Hippocampal formation (tissue), 2 donors: ENCODE data around the gene DCLK3.

Source experiments
- DNase-seq, 2 donors: peaks; one replicate each; lab custom pipeline; 2025; lab: John Stamatoyannopoulos, UW

The DCLK3 gene

DNA sequence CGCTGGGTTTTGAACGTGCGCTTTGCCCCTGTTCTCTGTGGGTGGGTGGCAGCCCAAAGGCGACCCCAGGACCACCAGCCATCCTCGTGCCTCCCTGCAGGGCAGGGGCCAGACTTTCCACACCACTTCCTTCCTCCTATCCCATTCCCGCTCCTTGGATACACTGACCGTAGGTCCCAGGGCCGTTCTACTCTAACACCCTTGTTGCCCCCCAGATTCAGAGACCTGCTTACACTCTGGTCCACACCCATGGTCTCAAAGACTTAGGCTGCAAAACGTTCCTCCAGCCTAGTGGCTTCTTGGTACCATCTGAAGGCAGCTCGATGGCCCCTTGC lies 318 bp upstream of the DCLK3 start:
- no peak for DNase-seq

DNA sequence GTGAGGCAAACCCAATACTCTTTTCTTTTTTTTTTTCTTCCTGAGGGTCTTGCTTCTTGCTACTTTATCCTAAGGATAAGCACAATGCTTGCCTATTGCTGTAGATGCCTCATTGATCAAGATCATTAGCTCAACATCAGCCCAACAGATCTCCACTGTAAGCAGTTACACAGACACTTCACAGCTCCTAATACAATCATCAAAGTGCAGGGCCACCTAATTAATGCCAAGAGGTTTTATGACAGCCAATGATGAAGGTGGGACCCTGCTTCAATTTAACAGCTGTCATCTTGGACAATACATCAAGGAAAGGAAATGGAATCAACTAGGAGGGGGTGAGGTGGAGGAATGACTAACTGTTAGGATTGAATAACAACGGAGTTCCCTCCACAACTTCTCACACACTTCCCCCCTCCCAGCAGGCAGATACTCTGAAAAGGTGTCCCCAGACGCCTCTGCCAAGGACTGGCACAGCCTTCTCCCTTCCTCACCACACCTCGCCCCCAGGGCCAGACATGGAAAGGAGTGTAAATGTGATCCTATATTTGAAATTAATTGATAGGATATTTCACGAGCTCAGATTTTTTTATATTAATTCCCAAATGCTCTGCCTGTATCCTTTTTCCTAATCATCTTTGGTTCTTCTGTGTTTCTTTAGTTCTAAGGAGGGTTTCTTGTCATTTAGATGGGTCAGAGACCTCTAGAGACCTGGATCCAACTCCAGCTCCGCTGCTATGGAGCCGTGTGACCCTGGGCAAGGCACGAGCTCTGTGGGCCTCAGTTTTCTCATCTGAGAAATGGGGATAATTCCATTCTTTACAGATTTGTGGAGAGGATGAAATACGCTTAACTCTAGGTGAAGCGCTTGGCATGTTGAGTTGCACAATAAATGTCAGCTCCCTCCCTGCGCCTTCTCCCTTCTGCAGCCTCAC lies 1.2 kb downstream of the DCLK3 start:
- no peak for DNase-seq

DNA sequence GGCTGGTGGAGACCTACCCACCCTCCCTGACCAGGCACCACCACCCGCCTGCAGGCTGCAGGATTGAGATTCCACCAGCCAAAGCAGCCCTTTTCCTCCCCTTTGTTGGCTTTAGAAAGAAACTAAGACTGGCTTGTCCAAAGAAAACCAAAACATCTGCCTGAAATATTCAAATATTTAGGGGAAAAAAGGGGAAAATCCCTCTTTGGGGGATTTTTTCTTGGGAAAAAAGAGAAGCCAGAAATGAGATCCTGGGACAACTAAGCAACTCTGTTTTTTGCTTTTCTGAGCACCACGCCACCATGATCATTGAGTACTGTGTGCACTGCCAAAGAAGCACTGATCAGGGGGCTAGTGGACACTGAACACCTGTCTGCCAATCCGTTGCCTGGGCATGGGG lies 2.6 kb downstream of the DCLK3 start:
- DNase-seq: no peak

DNA sequence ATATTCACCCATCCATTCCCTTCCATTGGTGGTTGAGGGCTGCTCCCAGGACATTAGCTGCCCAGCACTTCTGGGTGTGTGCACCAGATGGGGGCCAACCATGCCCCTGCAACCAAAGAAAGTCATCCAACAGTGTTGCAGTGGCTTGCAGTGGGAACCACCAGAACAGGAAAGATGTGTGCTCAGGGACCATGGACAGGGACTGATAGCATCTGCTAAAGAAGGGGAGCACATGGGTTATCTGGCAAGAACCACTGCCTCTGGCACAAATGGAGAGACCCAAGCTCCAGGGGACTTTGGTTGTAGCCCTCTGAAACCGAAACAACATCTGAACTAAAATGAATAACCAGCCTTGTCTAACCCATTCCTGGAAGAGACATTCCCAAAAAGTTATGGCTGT lies 8.1 kb downstream of the DCLK3 start:
- no peak for DNase-seq

DNA sequence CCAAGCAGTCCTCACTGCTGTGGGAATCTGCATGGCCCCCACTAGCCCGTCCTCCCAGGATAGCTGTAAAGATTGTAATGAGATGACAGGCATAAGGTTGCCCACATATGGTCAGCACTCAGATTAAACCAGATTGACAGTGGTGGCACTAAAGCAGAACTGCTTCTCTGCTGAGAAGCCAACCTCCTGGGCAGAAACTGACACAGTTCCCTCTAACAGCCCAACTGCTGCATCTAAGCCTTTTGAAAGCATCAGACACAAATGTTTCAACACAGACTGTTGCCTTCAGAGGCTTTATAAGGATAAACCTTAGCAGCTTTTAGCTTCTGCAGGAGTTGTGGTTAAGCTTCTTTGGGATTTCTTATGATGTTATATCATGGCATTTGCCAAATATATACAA lies 13.0 kb downstream of the DCLK3 start:
- no peak for DNase-seq

GRCh38 chr3:36750737-36751136 lies 13.6 kb downstream of the DCLK3 start:
- no peak for DNase-seq

DNA sequence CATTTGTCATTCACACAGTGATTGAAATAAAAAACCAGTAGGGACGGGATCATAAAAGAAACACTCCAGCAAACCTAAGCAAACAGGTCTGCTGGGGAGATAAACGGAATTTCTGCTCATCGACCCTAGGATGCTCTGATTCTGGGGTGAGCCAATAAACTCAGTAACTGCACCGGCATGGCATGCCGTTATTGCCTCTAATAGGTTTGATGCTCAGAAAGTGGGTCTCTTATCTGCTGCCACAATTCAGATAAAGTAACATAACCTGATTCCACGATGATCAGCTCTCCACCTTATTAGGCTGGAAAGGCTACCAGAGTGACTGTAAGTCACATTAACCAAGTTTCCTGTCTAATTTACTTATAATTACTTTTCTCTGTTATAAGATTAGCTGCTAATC lies 19.6 kb downstream of the DCLK3 start:
- DNase-seq: no peak

GRCh38 chr3:36743826-36744225 lies 20.5 kb downstream of the DCLK3 start:
- DNase-seq: no peak

DNA sequence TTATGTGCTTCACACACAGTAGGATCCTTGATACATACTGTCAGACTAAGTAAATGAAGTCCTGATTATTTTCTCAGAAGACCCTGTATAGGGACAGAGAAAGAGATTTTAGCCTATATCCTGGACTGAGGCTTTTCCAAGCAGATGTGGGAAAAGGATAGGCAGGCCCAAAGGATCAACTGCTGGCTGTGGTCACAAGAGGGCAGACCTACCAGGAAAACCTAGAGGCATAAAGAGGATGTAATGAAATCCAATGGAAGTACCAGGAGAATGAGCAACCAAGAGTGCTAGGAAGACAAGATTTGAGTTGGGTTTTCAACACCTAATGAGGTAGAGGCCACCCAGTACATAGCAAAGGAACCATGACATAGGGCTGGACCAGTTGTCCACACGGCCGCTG lies 23.1 kb downstream of the DCLK3 start:
- DNase-seq: no peak

- DNase-seq: no peak
Measured at GRCh38 chr3:36740787-36741186, 23.6 kb downstream of the DCLK3 start.

GRCh38 chr3:36738702-36739101 lies 25.7 kb downstream of the DCLK3 start:
- DNase-seq: no peak

- DNase-seq: no peak
Measured at GRCh38 chr3:36736301-36736700, 28.1 kb downstream of the DCLK3 start.

DNA sequence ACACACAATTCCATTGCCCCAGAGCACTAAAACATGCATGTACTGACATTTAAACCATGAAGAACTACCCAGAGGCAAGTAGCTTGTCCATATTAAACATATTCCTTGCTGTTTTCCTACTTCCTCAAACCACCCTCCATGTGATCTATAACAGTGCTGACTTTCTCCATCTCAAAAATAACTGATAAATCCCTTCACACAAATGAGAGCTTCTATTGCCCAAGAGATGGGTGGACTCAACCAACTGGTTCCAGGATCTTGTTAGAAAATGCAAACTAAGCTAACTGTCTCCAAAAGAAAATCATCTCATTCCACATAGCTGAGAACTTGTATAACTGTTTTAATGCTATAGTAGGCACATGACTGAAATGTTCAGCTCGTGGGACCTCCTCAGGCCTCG lies 29.6 kb downstream of the DCLK3 start:
- no peak for DNase-seq

GRCh38 chr3:36733723-36734122 lies 30.6 kb downstream of the DCLK3 start:
- no peak for DNase-seq

DNA sequence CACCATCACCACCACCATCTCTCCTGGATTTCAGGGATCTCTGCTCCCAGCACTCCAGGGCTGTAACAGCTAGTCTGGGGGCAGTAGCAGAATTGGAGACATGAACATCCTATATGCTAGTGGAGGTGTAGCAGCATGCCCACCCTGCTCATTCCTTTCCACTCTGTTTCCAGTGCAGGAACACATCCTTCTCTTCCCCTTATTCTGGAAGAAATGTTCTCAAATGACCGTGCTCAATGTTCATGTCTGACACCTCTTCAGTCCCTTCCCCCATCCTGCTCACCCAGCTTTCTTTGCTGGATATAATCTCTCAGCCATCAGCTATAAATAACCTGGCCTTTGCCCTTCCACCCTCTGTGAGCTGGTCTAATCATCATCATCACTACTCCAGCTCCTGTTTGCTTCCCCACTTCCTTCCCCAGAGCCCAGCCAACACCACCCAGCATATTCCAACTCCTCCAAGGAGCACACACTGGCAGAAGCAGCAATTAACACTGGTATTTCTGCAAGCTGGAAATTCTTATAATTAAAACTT lies 31.1 kb downstream of the DCLK3 start:
- no peak for DNase-seq

DNA sequence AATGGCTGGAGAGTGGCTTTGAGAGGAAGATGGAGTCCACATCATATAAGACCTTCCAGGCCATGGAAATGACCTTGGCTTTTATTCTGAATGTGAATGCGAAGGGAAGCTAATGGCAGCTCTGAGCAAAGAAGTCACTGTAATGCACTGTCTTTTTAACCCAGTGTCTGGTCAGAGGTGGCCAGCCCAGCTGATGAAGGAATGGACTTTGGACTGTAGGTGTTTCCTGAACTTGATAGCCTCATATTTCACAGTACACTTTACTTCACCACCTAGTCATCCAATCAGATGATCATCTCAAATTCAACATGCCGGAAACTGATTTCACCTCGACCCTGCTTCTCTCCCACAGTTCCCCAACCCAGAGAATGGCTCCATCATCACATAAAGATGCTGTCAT lies 33.4 kb downstream of the DCLK3 start:
- DNase-seq: no peak

DNA sequence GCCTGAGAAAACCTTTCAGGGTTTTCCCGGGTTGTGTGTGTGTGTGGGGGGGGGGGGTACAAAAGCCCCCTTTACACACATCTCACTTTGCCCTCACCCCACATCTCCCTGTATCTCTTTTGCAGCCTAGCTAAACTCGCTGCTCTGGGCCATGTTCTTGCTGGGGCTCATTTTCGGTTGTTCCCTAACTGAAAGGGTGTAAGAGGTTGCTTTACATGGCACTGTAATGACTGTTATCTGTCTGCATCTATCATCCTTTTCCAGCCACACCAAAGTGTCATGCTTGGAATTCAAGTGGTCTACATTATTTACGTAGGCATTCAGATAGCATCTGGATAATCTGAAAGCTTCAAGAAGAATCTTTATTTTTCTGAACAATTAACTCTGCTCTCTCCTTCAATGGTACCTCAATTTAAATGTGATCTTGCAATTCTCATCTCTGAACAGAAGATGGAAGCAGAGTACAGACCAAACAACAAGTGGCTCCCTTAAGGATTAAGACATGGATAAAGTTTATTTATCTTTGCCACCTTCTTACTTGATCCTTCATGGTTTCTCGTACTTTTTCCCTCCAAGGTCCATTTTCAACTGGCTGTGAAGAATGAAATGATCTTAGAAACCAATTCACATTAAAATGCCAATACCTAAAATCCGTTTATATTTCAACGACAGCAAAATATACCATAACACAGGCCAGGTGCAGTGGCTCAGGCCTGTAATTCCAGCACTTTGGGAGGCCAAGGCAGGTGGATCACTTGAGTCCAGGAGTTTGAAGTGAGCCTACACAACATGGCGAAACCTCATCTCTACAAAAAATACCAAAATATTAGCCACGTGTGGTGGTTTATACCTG lies 34.9 kb downstream of the DCLK3 start:
- DNase-seq: peak in 1 of 2 donors; percentile 74

DNA sequence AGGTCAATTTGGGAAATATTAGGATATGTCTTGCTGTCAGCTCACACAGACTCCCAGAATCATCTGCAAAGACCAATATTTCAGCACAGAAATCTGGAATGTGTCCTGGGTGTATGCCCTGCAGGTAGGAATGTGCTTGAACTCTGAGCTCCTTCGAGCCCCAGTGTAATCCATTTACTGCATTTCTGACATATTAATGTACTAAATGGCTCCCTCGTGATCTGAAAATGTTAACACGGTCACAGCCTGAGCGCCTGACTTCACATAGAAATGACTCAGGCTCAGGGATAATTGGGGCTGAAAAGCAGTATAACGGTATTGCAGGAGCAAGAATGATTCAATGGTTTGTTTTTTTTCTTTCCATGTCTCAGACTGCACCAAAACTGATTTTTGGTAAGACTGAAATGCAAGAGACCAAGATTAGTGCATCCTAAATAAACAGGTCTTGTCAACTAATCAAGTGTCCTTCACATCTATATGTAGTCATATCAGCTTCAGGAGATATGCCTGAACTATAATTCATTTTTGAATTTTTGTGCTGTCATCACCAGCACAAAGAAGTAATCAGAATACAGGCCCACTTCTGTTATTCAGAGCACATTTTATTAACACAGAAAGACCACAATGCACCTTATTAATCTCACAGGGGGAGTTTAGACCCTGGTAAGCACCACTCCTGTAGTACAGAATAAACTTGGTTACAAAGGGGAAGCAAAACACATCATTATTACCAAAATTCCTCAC lies 49.8 kb downstream of the DCLK3 start:
- DNase-seq: no peak

DNA sequence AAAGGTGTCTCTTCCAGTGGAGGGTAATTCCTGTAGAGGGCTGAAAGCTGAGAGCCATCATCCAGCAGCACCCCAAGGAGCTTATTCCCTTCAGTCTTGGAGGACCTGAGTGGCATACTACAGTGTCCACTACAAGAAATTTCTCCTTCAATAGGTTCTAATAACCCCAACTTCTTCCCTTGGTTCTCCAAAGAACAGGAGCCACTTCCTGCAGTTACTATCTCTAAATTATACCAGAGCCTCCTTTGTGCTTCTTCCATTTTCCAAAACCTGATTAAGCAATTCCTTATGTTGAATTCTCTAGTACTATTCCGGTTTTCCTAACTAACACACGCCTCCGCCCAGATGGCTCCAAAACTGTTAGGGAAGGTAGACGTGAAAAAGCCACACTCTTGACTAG lies 50.4 kb downstream of the DCLK3 start:
- DNase-seq: peak in 1 of 2 donors; percentile 14

- no peak for DNase-seq
Measured at GRCh38 chr3:36710606-36711005, 53.7 kb downstream of the DCLK3 start.

- no peak for DNase-seq
Measured at GRCh38 chr3:36709826-36710365, 54.5 kb downstream of the DCLK3 start.

DNA sequence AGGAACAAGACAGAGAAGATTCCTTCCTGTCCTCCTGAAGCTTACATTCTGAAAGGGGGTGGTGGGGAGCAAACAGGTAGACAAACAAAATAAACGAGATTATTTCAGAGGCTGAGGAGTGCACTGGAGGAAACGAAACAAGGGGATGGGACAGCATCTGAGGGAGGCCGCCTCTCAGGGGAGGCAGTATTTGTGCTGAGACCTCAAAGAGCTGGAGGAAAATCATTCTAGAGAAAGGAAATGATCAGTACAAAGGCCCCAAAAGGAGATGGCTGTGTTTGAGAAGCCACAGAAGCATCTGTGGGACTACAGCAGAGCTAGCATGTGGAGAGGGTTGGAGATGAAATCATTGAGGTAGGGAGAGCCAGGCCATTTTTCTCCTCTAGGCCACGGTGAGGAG lies 55.1 kb downstream of the DCLK3 start:
- no peak for DNase-seq
